ENCODE data around the gene GPHN.

DNA sequence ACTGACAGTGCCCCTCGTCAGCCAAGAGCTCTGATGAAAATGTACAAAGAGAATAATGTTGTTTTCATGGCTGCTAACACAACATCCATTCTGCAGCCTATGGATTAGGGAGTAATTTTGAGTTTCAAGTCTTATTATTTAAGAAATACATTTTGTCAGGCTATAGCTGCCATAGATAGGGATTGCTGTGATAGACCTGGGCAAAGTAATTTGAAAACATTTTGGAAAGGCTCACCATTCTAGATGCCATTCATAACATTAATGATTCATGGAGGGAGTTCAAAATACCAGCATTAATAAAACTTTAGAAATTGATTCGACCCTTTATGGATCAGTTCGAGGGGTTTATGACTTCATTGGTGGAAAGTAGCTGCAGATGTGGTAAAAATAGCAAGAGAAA lies 149.8 kb downstream of the GPHN start:
- TF ChIP-seq POLR2AphosphoS5 (IDR thresholded peaks at IDR 0.05; ENCODE audit: insufficient read depth in 1 of 2, low read depth in 1 of 2): no peak
- TF ChIP-seq, protein P1, sequence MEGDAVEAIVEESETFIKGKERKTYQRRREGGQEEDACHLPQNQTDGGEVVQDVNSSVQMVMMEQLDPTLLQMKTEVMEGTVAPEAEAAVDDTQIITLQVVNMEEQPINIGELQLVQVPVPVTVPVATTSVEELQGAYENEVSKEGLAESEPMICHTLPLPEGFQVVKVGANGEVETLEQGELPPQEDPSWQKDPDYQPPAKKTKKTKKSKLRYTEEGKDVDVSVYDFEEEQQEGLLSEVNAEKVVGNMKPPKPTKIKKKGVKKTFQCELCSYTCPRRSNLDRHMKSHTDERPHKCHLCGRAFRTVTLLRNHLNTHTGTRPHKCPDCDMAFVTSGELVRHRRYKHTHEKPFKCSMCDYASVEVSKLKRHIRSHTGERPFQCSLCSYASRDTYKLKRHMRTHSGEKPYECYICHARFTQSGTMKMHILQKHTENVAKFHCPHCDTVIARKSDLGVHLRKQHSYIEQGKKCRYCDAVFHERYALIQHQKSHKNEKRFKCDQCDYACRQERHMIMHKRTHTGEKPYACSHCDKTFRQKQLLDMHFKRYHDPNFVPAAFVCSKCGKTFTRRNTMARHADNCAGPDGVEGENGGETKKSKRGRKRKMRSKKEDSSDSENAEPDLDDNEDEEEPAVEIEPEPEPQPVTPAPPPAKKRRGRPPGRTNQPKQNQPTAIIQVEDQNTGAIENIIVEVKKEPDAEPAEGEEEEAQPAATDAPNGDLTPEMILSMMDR (IDR thresholded peaks at IDR 0.05): no peak
- TF ChIP-seq POLR2A (IDR thresholded peaks at IDR 0.05): no peak
